Lung (tissue), 13 donors: ENCODE data around the gene UTP11. TPM values are rescaled to one million over a fixed set of nuclear protein-coding genes. Genes with fewer than 3 reads are reported as not detected.

Experiments used
- ATAC-seq: fragments of 200-7000 bp; cut with Tn5 transposase; one replicate; pipeline ENCODE4 v1.9.1; 2020; ENCODE audit warnings: moderate number of reproducible peaks; ENCODE audit not compliant: insufficient read depth, low FRiP score
- DNase-seq, 3 donors: peaks; one replicate each; pipeline ENCODE4 v3.0.0-alpha.2; 2013 to 2017
- H3K27ac ChIP-seq, 2 donors: one replicate each; pipeline ENCODE4 v1.5.1; 2013; ENCODE audit warnings: mild to moderate bottlenecking in 2 of 2, moderate library complexity in 2 of 2, control low read depth in 1 of 2, inconsistent platforms in 1 of 2, low read depth in 1 of 2, low read length in 1 of 2
- H3K27me3 ChIP-seq, 3 donors: one replicate each; pipeline ENCODE4 v1.5.1; 2013; ENCODE audit warnings: low read length in 2 of 3; ENCODE audit not compliant: control insufficient read depth in 3 of 3, insufficient read depth in 3 of 3
- H3K36me3 ChIP-seq, 4 donors: one replicate each; pipeline ENCODE4 v1.5.1; 2013; ENCODE audit warnings: low read length in 4 of 4, mild to moderate bottlenecking in 1 of 4, moderate library complexity in 1 of 4; ENCODE audit not compliant: control insufficient read depth in 4 of 4, insufficient read depth in 4 of 4
- H3K4me1 ChIP-seq, 5 donors: one replicate each; pipeline ENCODE4 v1.5.1; 2013; ENCODE audit warnings: low read length in 5 of 5, mild to moderate bottlenecking in 2 of 5, moderate library complexity in 1 of 5; ENCODE audit not compliant: control insufficient read depth in 5 of 5, insufficient read depth in 5 of 5
- H3K4me3 ChIP-seq: one replicate; pipeline ENCODE4 v1.5.1; 2013; ENCODE audit warnings: mild to moderate bottlenecking, control low read depth, moderate library complexity
- H3K9ac ChIP-seq, 2 donors: one replicate each; pipeline ENCODE4 v1.5.1; 2013; ENCODE audit warnings: low read length in 2 of 2, control low read depth in 1 of 2; ENCODE audit not compliant: insufficient read depth in 1 of 2
- H3K9me3 ChIP-seq, 4 donors: one replicate each; pipeline ENCODE4 v1.5.1; 2013; ENCODE audit warnings: low read length in 3 of 4, mild to moderate bottlenecking in 1 of 4, moderate library complexity in 1 of 4; ENCODE audit not compliant: control insufficient read depth in 4 of 4, insufficient read depth in 3 of 4
- CTCF ChIP-seq: IDR thresholded peaks from 2 replicates; pipeline ENCODE4 v1.5.1; 2012; ENCODE audit warnings: mild to moderate bottlenecking; ENCODE audit errors: control extremely low read depth, extremely low read depth
- WGBS, 2 donors: extraction: QIAGEN DNeasy Blood & Tissue Kit; methylation state at CpG; one replicate each; pipeline ENCODE4 v1.1.7; 2013; 5-methylcytosine and 5-hydroxymethylcytosine counted together
- polyA plus RNA-seq, 2 donors: library from polyadenylated mRNA; stranded (reverse); fragments of 200-250 nt; gene quantifications; one replicate each; pipeline ENCODE4 v1.2.1, GENCODE V29; 2013
- small RNA-seq: library from RNA; depleted of rRNA; stranded (forward); fragments of <200 nt; gene quantifications from one replicate; pipeline ENCODE3, GENCODE V24; 2014; ENCODE audit warnings: low replicate concordance
- total RNA-seq, 2 donors: library from RNA; depleted of rRNA in 1 of 2; stranded (reverse); fragments of >200 nt in 1 of 2; gene quantifications; one replicate each; pipeline ENCODE4 v1.2.1, GENCODE V29; 2014 to 2021
- donor health status: control.
- donor health status: control.
- donor health status: Bipolar disorder and iron deficiency.
- donor health status: healthy.
- donor health status: DM: yes; HTN: yes; CAD: no.

The UTP11 gene
- total and polyA plus RNA-seq, 4 donors: 27.3 to 33.7 (median 31.1) TPM

- DNase-seq: no peak
- WGBS, 2 donors: 48 to 64% methylated on average over 9 of the region's 9 CpGs
Observed at GRCh38 chr1:38073534-38074301, 61.2 kb downstream of the UTP11 start.

GRCh38 chr1:38074302-38074677 lies 61.8 kb downstream of the UTP11 start:
- Histone ChIP-seq H3K27me3 (peaks cover 0 to 4% (median 0%) of the 10 kb centered on the region in 3 donors), H3K9ac (no peak overlapping the region)
- 87 to 88% methylated on average over 4 of the region's 4 CpGs for WGBS, 2 donors

More at GRCh38 chr1:38073534-38074301, 61.2 kb downstream of the UTP11 start:
- ATAC-seq: no peak
- TF ChIP-seq CTCF: no peak
- peaks cover 0 to 2% (median 0%) of the 10 kb centered on the region in 4 donors for H3K9me3 ChIP-seq
- no peak overlapping the region for H3K27ac ChIP-seq
- H3K36me3 ChIP-seq: no peaks in the 10 kb centered on the region
- H3K9ac ChIP-seq: no peak overlapping the region
- H3K4me3 ChIP-seq: no peak overlapping the region
- H3K4me1 ChIP-seq: peaks cover 0 to 4% (median 0%) of the 10 kb centered on the region in 5 donors
- peaks cover 0 to 8% (median 0%) of the 10 kb centered on the region in 3 donors for H3K27me3 ChIP-seq

More at GRCh38 chr1:38074302-38074677, 61.8 kb downstream of the UTP11 start:
- no peak for ATAC-seq
- TF ChIP-seq CTCF: no peak
- H3K4me3 ChIP-seq: no peak overlapping the region
- no peak for DNase-seq
- H3K36me3 ChIP-seq: no peaks in the 10 kb centered on the region
- H3K27ac ChIP-seq: no peak overlapping the region
- peaks cover 0 to 4% (median 0%) of the 10 kb centered on the region in 5 donors for H3K4me1 ChIP-seq
- peaks cover 0 to 3% (median 0%) of the 10 kb centered on the region in 4 donors for H3K9me3 ChIP-seq

Small RNA genes within 50 kb of the gene (small RNA-seq; reads per million reads assigned to genes)
- not detected for gene RNU6-510P

Other genes starting within 250 kb of the UTP11 start
- 1 to 10 TPM in 1 of 2 donors, not detected in 1; 1.7 TPM for gene EPHA10, start 247.6 kb upstream of the UTP11 start, total RNA-seq
- under 1 TPM; 0.20 to 0.26 TPM for gene EPHA10, start 247.6 kb upstream of the UTP11 start, polyA plus RNA-seq
- 1 to 10 TPM; 2.3 to 8.1 TPM for gene MANEAL, start 218.9 kb upstream of the UTP11 start, total RNA-seq
- gene MANEAL, start 218.9 kb upstream of the UTP11 start, polyA plus RNA-seq: 1 to 10 TPM; 2.8 to 4.0 TPM
- gene C1orf122, start 204.9 kb upstream of the UTP11 start, total RNA-seq: 10 to 100 TPM in 1 of 2 donors, 1 to 10 TPM in 1; 4.7 to 53.8 TPM
- gene C1orf122, start 204.9 kb upstream of the UTP11 start, polyA plus RNA-seq: 10 to 100 TPM; 26.9 to 70.2 TPM
- gene YRDC, start 204.5 kb upstream of the UTP11 start, total RNA-seq: 10 to 100 TPM in 1 of 2 donors, 1 to 10 TPM in 1; 9.5 to 18.4 TPM
- 10 to 100 TPM; 11.8 to 26.2 TPM for gene YRDC, start 204.5 kb upstream of the UTP11 start, polyA plus RNA-seq
- 10 to 100 TPM in 1 of 2 donors, 1 to 10 TPM in 1; 7.9 to 23.3 TPM for gene MTF1, start 153.1 kb upstream of the UTP11 start, total RNA-seq
- 10 to 100 TPM in 1 of 2 donors, 1 to 10 TPM in 1; 2.6 to 13.6 TPM for gene MTF1, start 153.1 kb upstream of the UTP11 start, polyA plus RNA-seq
- gene INPP5B, start 65.7 kb upstream of the UTP11 start, total RNA-seq: 10 to 100 TPM; 30.3 to 40.8 TPM
- 10 to 100 TPM in 1 of 2 donors, 1 to 10 TPM in 1; 9.2 to 24.1 TPM for gene INPP5B, start 65.7 kb upstream of the UTP11 start, polyA plus RNA-seq
- gene SF3A3, start 22.7 kb upstream of the UTP11 start, total RNA-seq: 10 to 100 TPM; 39.9 to 79.0 TPM
- 10 to 100 TPM; 19.1 to 30.6 TPM for gene SF3A3, start 22.7 kb upstream of the UTP11 start, polyA plus RNA-seq
- 10 to 100 TPM in 1 of 2 donors, 1 to 10 TPM in 1; 10.0 to 26.0 TPM for gene FHL3, start 7.2 kb upstream of the UTP11 start, total RNA-seq
- gene FHL3, start 7.2 kb upstream of the UTP11 start, polyA plus RNA-seq: 10 to 100 TPM; 21.8 to 33.1 TPM
- under 1 TPM; 0.15 to 0.20 TPM for gene POU3F1, start 34.1 kb downstream of the UTP11 start, total RNA-seq
- under 1 TPM; 0.04 to 0.18 TPM for gene POU3F1, start 34.1 kb downstream of the UTP11 start, polyA plus RNA-seq